ENCODE data around the gene DTX4.

Gene DTX4

GRCh38 chr11:59188954-59189353 lies 17.0 kb downstream of the DTX4 start:
- H3K4me1 ChIP-seq (ENCODE audit: insufficient read depth, low read length), result no peaks in the 10 kb centered on the region
- no peaks in the 10 kb centered on the region for H3K36me3 ChIP-seq (ENCODE audit: insufficient read depth, low read length)
- H3K4me3 ChIP-seq (ENCODE audit: low read depth in 1 of 2, low read length in 2 of 2), result no peak overlapping the region
- H2AFZ ChIP-seq (ENCODE audit: low read depth, low read length), result no peak overlapping the region
- no peak overlapping the region for H3K27ac ChIP-seq (ENCODE audit: low read length)
- H3K9me3 ChIP-seq (ENCODE audit: insufficient read depth, low read length, severe bottlenecking), result no peaks in the 10 kb centered on the region
- H3K27me3 ChIP-seq (ENCODE audit: insufficient read depth, low read length, poor library complexity), result no peaks in the 10 kb centered on the region
- no peak overlapping the region for H3K4me2 ChIP-seq (ENCODE audit: insufficient read depth, low read length)
- no peaks in the 10 kb centered on the region for H3K79me2 ChIP-seq (ENCODE audit: insufficient read depth, low read length)
- TF ChIP-seq CTCF (IDR thresholded peaks at IDR 0.05; ENCODE audit: borderline replicate concordance, extremely low read depth, low read length, poor library complexity, severe bottlenecking), result no peak
- no peak for TF ChIP-seq EZH2 (IDR thresholded peaks at IDR 0.05; ENCODE audit: borderline replicate concordance, low read depth, low read length, severe bottlenecking)
- H3K9ac ChIP-seq (ENCODE audit: low read depth, low read length), result no peak overlapping the region
- ATAC-seq (ENCODE audit: insufficient read depth, low read depth), result no peak
- no peak for DNase-seq
- no peaks in the 10 kb centered on the region for H4K20me1 ChIP-seq (ENCODE audit: insufficient read depth, low read length)

- Histone ChIP-seq H3K4me1 (ENCODE audit: insufficient read depth, low read length) (no peaks in the 10 kb centered on the region), H3K79me2 (ENCODE audit: insufficient read depth, low read length) (no peaks in the 10 kb centered on the region), H2AFZ (ENCODE audit: low read depth, low read length) (no peak overlapping the region), H3K9ac (ENCODE audit: low read depth, low read length) (no peak overlapping the region), H4K20me1 (ENCODE audit: insufficient read depth, low read length) (no peaks in the 10 kb centered on the region), H3K4me3 (ENCODE audit: low read depth in 1 of 2, low read length in 2 of 2) (no peak overlapping the region), H3K9me3 (ENCODE audit: insufficient read depth, low read length, severe bottlenecking) (no peaks in the 10 kb centered on the region), H3K4me2 (ENCODE audit: insufficient read depth, low read length) (no peak overlapping the region), H3K36me3 (ENCODE audit: insufficient read depth, low read length) (no peaks in the 10 kb centered on the region), H3K27me3 (ENCODE audit: insufficient read depth, low read length, poor library complexity) (no peaks in the 10 kb centered on the region), H3K27ac (ENCODE audit: low read length) (no peak overlapping the region)
- no peak for TF ChIP-seq CTCF (IDR thresholded peaks at IDR 0.05; ENCODE audit: borderline replicate concordance, extremely low read depth, low read length, poor library complexity, severe bottlenecking)
- TF ChIP-seq EZH2 (IDR thresholded peaks at IDR 0.05; ENCODE audit: borderline replicate concordance, low read depth, low read length, severe bottlenecking), result no peak
- ATAC-seq (ENCODE audit: insufficient read depth, low read depth) (no peak), DNase-seq (no peak)
These were observed 18.1 kb downstream of the DTX4 start for GRCh38 chr11:59189986-59190385.

- H3K36me3 ChIP-seq (ENCODE audit: insufficient read depth, low read length), result no peaks in the 10 kb centered on the region; the same call in 1 of the 2 replicates
- no peak overlapping the region for H3K4me2 ChIP-seq (ENCODE audit: insufficient read depth, low read length)
- H3K4me1 ChIP-seq (ENCODE audit: insufficient read depth, low read length), result no peaks in the 10 kb centered on the region
- TF ChIP-seq CTCF (IDR thresholded peaks at IDR 0.05; ENCODE audit: borderline replicate concordance, extremely low read depth, low read length, poor library complexity, severe bottlenecking) (no peak), EZH2 (IDR thresholded peaks at IDR 0.05; ENCODE audit: borderline replicate concordance, low read depth, low read length, severe bottlenecking) (no peak)
- no peaks in the 10 kb centered on the region for H4K20me1 ChIP-seq (ENCODE audit: insufficient read depth, low read length)
- H2AFZ ChIP-seq (ENCODE audit: low read depth, low read length), result no peak overlapping the region
- H3K4me3 ChIP-seq (ENCODE audit: low read depth in 1 of 2, low read length in 2 of 2), result no peak overlapping the region
- DNase-seq (no peak), ATAC-seq (ENCODE audit: insufficient read depth, low read depth) (no peak)
- no peak overlapping the region for H3K27ac ChIP-seq (ENCODE audit: low read length)
- no peaks in the 10 kb centered on the region for H3K27me3 ChIP-seq (ENCODE audit: insufficient read depth, low read length, poor library complexity)
- no peaks in the 10 kb centered on the region for H3K79me2 ChIP-seq (ENCODE audit: insufficient read depth, low read length)
- H3K9me3 ChIP-seq (ENCODE audit: insufficient read depth, low read length, severe bottlenecking), result no peaks in the 10 kb centered on the region
- no peak overlapping the region for H3K9ac ChIP-seq (ENCODE audit: low read depth, low read length)
These were observed 19.2 kb downstream of the DTX4 start for GRCh38 chr11:59191095-59191494.

GRCh38 chr11:59191890-59192289 lies 20.0 kb downstream of the DTX4 start:
- Histone ChIP-seq H3K36me3 (ENCODE audit: insufficient read depth, low read length) (no peaks in the 10 kb centered on the region; the same call in 1 of the 2 replicates), H2AFZ (ENCODE audit: low read depth, low read length) (no peak overlapping the region), H3K4me3 (ENCODE audit: low read depth in 1 of 2, low read length in 2 of 2) (no peak overlapping the region), H3K79me2 (ENCODE audit: insufficient read depth, low read length) (no peaks in the 10 kb centered on the region), H3K9me3 (ENCODE audit: insufficient read depth, low read length, severe bottlenecking) (no peaks in the 10 kb centered on the region), H4K20me1 (ENCODE audit: insufficient read depth, low read length) (no peaks in the 10 kb centered on the region), H3K27ac (ENCODE audit: low read length) (no peak overlapping the region), H3K9ac (ENCODE audit: low read depth, low read length) (no peak overlapping the region), H3K4me1 (ENCODE audit: insufficient read depth, low read length) (no peaks in the 10 kb centered on the region), H3K4me2 (ENCODE audit: insufficient read depth, low read length) (no peak overlapping the region), H3K27me3 (ENCODE audit: insufficient read depth, low read length, poor library complexity) (no peaks in the 10 kb centered on the region)
- no peak for TF ChIP-seq CTCF (IDR thresholded peaks at IDR 0.05; ENCODE audit: borderline replicate concordance, extremely low read depth, low read length, poor library complexity, severe bottlenecking)
- ATAC-seq (ENCODE audit: insufficient read depth, low read depth), result no peak
- no peak for DNase-seq
